ENCODE data around the gene SZT2. TPM values are rescaled to one million over a fixed set of nuclear protein-coding genes. Genes with fewer than 3 reads are reported as not detected.

Gene SZT2
- total and polyA plus RNA-seq, 2 of the 13 experiments (the other 11 are each of a cell fraction or from before 2014, with no cell fraction given): 8.0 to 8.8 TPM

DNA sequence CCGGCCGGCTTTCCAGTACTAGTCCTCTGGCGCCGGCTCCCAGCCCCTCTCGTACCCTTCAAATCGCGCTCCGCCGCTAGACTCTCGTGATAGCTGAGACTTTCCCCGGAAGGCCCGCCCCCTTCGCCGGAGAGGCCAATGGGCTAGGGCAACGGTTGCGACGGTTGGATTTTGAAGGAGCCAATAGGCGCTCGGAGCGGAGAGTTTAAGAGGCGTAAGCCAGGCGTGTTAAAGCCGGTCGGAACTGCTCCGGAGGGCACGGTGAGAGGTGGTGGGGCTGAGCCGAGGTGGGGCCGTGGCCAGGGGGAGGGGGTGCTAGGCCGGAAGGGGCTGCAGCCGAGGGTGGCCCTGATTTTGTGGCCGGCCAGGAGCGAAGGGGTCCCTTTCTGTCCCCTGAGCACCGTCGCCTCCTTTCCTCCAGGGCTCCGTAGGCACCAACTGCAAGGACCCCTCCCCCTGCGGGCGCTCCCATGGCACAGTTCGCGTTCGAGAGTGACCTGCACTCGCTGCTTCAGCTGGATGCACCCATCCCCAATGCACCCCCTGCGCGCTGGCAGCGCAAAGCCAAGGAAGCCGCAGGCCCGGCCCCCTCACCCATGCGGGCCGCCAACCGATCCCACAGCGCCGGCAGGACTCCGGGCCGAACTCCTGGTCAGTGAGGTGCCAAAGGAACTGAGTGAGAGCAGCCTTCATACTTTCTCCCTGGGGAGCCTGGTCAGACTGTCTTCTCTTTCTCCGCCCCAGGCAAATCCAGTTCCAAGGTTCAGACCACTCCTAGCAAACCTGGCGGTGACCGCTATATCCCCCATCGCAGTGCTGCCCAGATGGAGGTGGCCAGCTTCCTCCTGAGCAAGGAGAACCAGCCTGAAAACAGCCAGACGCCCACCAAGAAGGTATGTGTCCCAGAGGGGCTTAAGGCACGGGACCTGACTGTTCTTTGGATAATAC lies 30.7 kb upstream of the SZT2 start, which contains the start of gene CDC20 (continued):
- TF ChIP-seq SRSF1 (optimal IDR thresholded peaks at IDR 0.05; ENCODE audit: low read depth, low read length): no peak
- TF ChIP-seq ZBTB7A (CRISPR knock-in tag; IDR thresholded peaks at IDR 0.05): no peak
- TF ChIP-seq, protein P1, sequence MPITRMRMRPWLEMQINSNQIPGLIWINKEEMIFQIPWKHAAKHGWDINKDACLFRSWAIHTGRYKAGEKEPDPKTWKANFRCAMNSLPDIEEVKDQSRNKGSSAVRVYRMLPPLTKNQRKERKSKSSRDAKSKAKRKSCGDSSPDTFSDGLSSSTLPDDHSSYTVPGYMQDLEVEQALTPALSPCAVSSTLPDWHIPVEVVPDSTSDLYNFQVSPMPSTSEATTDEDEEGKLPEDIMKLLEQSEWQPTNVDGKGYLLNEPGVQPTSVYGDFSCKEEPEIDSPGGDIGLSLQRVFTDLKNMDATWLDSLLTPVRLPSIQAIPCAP (CRISPR knock-in tag; IDR thresholded peaks at IDR 0.05; ENCODE audit: low read depth): no peak
- TF ChIP-seq, protein P2, sequence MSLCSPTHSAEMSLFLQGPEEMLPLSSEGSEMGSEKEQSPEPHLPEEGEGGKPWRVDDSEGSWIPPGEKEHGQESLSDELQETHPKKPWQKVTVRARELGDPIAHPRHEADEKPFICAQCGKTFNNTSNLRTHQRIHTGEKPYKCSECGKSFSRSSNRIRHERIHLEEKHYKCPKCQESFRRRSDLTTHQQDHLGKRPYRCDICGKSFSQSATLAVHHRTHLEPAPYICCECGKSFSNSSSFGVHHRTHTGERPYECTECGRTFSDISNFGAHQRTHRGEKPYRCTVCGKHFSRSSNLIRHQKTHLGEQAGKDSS (CRISPR knock-in tag; IDR thresholded peaks at IDR 0.05; ENCODE audit: borderline replicate concordance, low read depth): 0 out of 2 replicates have a peak, but pooled peaks have one; percentile 3
- TF ChIP-seq, protein P3, sequence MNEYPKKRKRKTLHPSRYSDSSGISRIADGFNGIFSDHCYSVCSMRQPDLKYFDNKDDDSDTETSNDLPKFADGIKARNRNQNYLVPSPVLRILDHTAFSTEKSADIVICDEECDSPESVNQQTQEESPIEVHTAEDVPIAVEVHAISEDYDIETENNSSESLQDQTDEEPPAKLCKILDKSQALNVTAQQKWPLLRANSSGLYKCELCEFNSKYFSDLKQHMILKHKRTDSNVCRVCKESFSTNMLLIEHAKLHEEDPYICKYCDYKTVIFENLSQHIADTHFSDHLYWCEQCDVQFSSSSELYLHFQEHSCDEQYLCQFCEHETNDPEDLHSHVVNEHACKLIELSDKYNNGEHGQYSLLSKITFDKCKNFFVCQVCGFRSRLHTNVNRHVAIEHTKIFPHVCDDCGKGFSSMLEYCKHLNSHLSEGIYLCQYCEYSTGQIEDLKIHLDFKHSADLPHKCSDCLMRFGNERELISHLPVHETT (CRISPR knock-in tag; conservative IDR thresholded peaks at IDR 0.05): no peak
- TF ChIP-seq MEIS1 (CRISPR knock-in tag; IDR thresholded peaks at IDR 0.05; ENCODE audit: borderline replicate concordance): no peak
- TF ChIP-seq, protein P4, sequence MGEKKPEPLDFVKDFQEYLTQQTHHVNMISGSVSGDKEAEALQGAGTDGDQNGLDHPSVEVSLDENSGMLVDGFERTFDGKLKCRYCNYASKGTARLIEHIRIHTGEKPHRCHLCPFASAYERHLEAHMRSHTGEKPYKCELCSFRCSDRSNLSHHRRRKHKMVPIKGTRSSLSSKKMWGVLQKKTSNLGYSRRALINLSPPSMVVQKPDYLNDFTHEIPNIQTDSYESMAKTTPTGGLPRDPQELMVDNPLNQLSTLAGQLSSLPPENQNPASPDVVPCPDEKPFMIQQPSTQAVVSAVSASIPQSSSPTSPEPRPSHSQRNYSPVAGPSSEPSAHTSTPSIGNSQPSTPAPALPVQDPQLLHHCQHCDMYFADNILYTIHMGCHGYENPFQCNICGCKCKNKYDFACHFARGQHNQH (CRISPR knock-in tag; IDR thresholded peaks at IDR 0.05): no peak
- TF ChIP-seq EED (CRISPR knock-in tag; IDR thresholded peaks at IDR 0.05): 0 out of 2 replicates have a peak, but pooled peaks have one; percentile 24
- no peak for TF ChIP-seq NR2F6 (IDR thresholded peaks at IDR 0.05)
- no peak for TF ChIP-seq NR2F6 (CRISPR knock-in tag; IDR thresholded peaks at IDR 0.05)
- TF ChIP-seq, protein P5, sequence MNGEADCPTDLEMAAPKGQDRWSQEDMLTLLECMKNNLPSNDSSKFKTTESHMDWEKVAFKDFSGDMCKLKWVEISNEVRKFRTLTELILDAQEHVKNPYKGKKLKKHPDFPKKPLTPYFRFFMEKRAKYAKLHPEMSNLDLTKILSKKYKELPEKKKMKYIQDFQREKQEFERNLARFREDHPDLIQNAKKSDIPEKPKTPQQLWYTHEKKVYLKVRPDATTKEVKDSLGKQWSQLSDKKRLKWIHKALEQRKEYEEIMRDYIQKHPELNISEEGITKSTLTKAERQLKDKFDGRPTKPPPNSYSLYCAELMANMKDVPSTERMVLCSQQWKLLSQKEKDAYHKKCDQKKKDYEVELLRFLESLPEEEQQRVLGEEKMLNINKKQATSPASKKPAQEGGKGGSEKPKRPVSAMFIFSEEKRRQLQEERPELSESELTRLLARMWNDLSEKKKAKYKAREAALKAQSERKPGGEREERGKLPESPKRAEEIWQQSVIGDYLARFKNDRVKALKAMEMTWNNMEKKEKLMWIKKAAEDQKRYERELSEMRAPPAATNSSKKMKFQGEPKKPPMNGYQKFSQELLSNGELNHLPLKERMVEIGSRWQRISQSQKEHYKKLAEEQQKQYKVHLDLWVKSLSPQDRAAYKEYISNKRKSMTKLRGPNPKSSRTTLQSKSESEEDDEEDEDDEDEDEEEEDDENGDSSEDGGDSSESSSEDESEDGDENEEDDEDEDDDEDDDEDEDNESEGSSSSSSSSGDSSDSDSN (CRISPR knock-in tag; IDR thresholded peaks at IDR 0.05): peak; percentile 16
- TF ChIP-seq ZNF12 (CRISPR knock-in tag; IDR thresholded peaks at IDR 0.05): no peak
- no peak for TF ChIP-seq ZNF20 (CRISPR knock-in tag; IDR thresholded peaks at IDR 0.05)
- TF ChIP-seq, protein P6, sequence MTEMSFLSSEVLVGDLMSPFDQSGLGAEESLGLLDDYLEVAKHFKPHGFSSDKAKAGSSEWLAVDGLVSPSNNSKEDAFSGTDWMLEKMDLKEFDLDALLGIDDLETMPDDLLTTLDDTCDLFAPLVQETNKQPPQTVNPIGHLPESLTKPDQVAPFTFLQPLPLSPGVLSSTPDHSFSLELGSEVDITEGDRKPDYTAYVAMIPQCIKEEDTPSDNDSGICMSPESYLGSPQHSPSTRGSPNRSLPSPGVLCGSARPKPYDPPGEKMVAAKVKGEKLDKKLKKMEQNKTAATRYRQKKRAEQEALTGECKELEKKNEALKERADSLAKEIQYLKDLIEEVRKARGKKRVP (CRISPR knock-in tag; IDR thresholded peaks at IDR 0.05): peak in 1 of 2 experiments; percentile 80; a peak in 2 of 4 replicates
- TF ChIP-seq ETV5 (CRISPR knock-in tag; IDR thresholded peaks at IDR 0.05; ENCODE audit: borderline replicate concordance): no peak
